H1 (cell line): ENCODE data around the gene GRID1. TPM values are rescaled to one million over a fixed set of nuclear protein-coding genes. Genes with fewer than 3 reads are reported as not detected.

Experiments
- CTCF ChIA-PET: fragments of 300-600 bp; sonication (Branson Sonifier 250); formaldehyde crosslinking; loops from one replicate; lab custom pipeline; 2021; ENCODE audit not compliant: partially characterized antibody; lab: Charles Lee
- POLR2A ChIA-PET: fragments of 300-600 bp; sonication (Branson Sonifier 250); formaldehyde crosslinking; loops from one replicate; lab custom pipeline; 2021; ENCODE audit warnings: inconsistent platforms; ENCODE audit not compliant: partially characterized antibody; lab: Charles Lee
- DNase-seq, 2 experiments: peaks; one replicate each; pipeline versions ENCODE4 v3.0.0 to v3.0.0-alpha.2; 2010 to 2022; ENCODE audit warnings: low spot score in 2 of 2, low read depth in 1 of 2, mixed read lengths in 1 of 2
- FAIRE-seq: peaks from 2 replicates; lab custom pipeline; 2011; peaks lifted over from hg19 to GRCh38; lab: Jason Lieb, UNC
- H2AFZ ChIP-seq: 2 replicates; pipeline ENCODE4 v1.8.1; 2012; ENCODE audit warnings: low read length, inconsistent platforms
- H2AK5ac ChIP-seq: 2 replicates; pipeline ENCODE4 v1.6.1; 2013; ENCODE audit warnings: low read depth, low read length
- H2BK120ac ChIP-seq: replicated peaks from 2 replicates; pipeline ENCODE3; 2013; ENCODE audit warnings: low read depth, low read length, inconsistent platforms
- H2BK12ac ChIP-seq: 2 replicates; pipeline ENCODE4 v1.6.1; 2013; ENCODE audit warnings: low read depth, low read length
- H2BK15ac ChIP-seq: 2 replicates; pipeline ENCODE4 v1.6.1; 2013; ENCODE audit warnings: low read length
- H2BK20ac ChIP-seq: 2 replicates; pipeline ENCODE4 v1.6.1; 2013; ENCODE audit warnings: low read length
- H2BK5ac ChIP-seq: 2 replicates; pipeline ENCODE4 v1.6.1; 2013; ENCODE audit warnings: low read depth, low read length
- H3K14ac ChIP-seq: 2 replicates; pipeline ENCODE4 v1.6.1; 2013; ENCODE audit warnings: inconsistent platforms; ENCODE audit not compliant: insufficient read length
- H3K18ac ChIP-seq: 2 replicates; pipeline ENCODE4 v1.6.1; 2013; ENCODE audit warnings: low read length; ENCODE audit errors: extremely low read depth
- H3K23ac ChIP-seq: 2 replicates; pipeline ENCODE4 v1.6.1; 2013; ENCODE audit warnings: inconsistent platforms; ENCODE audit not compliant: insufficient read length
- H3K23me2 ChIP-seq: 2 replicates; pipeline ENCODE4 v1.6.1; 2013; ENCODE audit warnings: low read depth, low read length
- H3K27ac ChIP-seq: 2 replicates; pipeline ENCODE4 v1.6.1; 2011; ENCODE audit warnings: low read depth, low read length, inconsistent platforms
- H3K27me3 ChIP-seq, 4 experiments: replicated peaks in 1 of 4; 1 replicate in 1 of 4; 2 replicates in 3 of 4; pipeline versions ENCODE4 v1.6.1 to v1.8.1; 2011 to 2013; ENCODE audit warnings: low read length in 3 of 4, mild to moderate bottlenecking in 3 of 4, inconsistent platforms in 2 of 4, mixed read lengths in 2 of 4, moderate library complexity in 1 of 4; ENCODE audit not compliant: control insufficient read depth in 3 of 4, insufficient read depth in 3 of 4; ENCODE audit errors: extremely low read depth in 1 of 4
- H3K36me3 ChIP-seq, 4 experiments: 2 replicates each; pipeline versions ENCODE4 v1.6.1 to v1.8.1; 2011 to 2013; ENCODE audit warnings: mild to moderate bottlenecking in 4 of 4, low read length in 3 of 4, moderate library complexity in 2 of 4, control low read depth in 1 of 4, inconsistent platforms in 1 of 4; ENCODE audit not compliant: insufficient read depth in 4 of 4, control insufficient read depth in 2 of 4
- H3K4ac ChIP-seq: replicated peaks from 2 replicates; pipeline ENCODE3; 2013; ENCODE audit warnings: low read length, low read depth, mixed read lengths, inconsistent platforms; ENCODE audit not compliant: insufficient read length
- H3K4me1 ChIP-seq, 4 experiments: replicated peaks in 1 of 4; 1 replicate in 1 of 4; 2 replicates in 3 of 4; pipeline versions ENCODE4 v1.6.1 to v1.8.1; 2011 to 2013; ENCODE audit warnings: low read length in 3 of 4, inconsistent platforms in 2 of 4, mixed read lengths in 1 of 4; ENCODE audit not compliant: insufficient read depth in 4 of 4, control insufficient read depth in 3 of 4
- H3K4me2 ChIP-seq, 2 experiments: 2 replicates each; pipeline versions ENCODE4 v1.6.1 to v1.8.1; 2011 to 2013; ENCODE audit warnings: low read depth in 2 of 2, low read length in 2 of 2, control low read depth in 1 of 2, inconsistent platforms in 1 of 2, mild to moderate bottlenecking in 1 of 2; ENCODE audit not compliant: insufficient read depth in 1 of 2
- H3K4me3 ChIP-seq, 4 experiments: fragments of 200-600, 300-600 bp in 1 of 4; sonication (generic), shearing (Covaris generic), sonication (Bioruptor Twin) in 1 of 4; 2 replicates each; pipeline versions ENCODE4 v1.5.1 to v1.8.1; 2011 to 2016; ENCODE audit warnings: low read length in 4 of 4, low read depth in 3 of 4, control low read depth in 2 of 4, inconsistent platforms in 2 of 4, mild to moderate bottlenecking in 2 of 4, mixed read lengths in 1 of 4, moderate library complexity in 1 of 4; ENCODE audit not compliant: insufficient read depth in 2 of 4; ENCODE audit errors: extremely low read depth in 1 of 4
- H3K56ac ChIP-seq: replicated peaks from 2 replicates; pipeline ENCODE3; 2013; ENCODE audit warnings: low read depth, mild to moderate bottlenecking, mixed read lengths, low read length, inconsistent platforms; ENCODE audit not compliant: insufficient read length
- H3K79me1 ChIP-seq: 2 replicates; pipeline ENCODE4 v1.6.1; 2013; ENCODE audit warnings: low read depth, low read length, control low read depth
- H3K79me2 ChIP-seq, 2 experiments: 2 replicates each; pipeline versions ENCODE4 v1.6.1 to v1.8.1; 2012 to 2013; ENCODE audit warnings: low read length in 2 of 2, mild to moderate bottlenecking in 2 of 2, inconsistent platforms in 1 of 2; ENCODE audit not compliant: insufficient read depth in 2 of 2, control insufficient read depth in 1 of 2
- H3K9ac ChIP-seq, 4 experiments: replicated peaks in 1 of 4; 1 replicate in 1 of 4; 2 replicates in 3 of 4; pipeline versions ENCODE4 v1.6.1 to v1.8.1; 2011 to 2013; ENCODE audit warnings: low read depth in 3 of 4, low read length in 3 of 4, control low read depth in 2 of 4, mild to moderate bottlenecking in 2 of 4, moderate library complexity in 2 of 4, inconsistent platforms in 1 of 4; ENCODE audit errors: extremely low read depth in 1 of 4
- H3K9me3 ChIP-seq, 2 experiments: 2 replicates each; pipeline versions ENCODE4 v1.6.1 to v1.8.1; 2012 to 2013; ENCODE audit warnings: mild to moderate bottlenecking in 2 of 2, moderate library complexity in 2 of 2, control low read depth in 1 of 2, inconsistent platforms in 1 of 2, low read depth in 1 of 2, low read length in 1 of 2, mixed read lengths in 1 of 2; ENCODE audit not compliant: insufficient read depth in 2 of 2
- H4K20me1 ChIP-seq, 2 experiments: replicated peaks in 1 of 2; 2 replicates each; pipeline versions ENCODE3 to v1.8.1; 2011 to 2013; ENCODE audit warnings: inconsistent platforms in 2 of 2, low read length in 2 of 2, mild to moderate bottlenecking in 1 of 2; ENCODE audit not compliant: insufficient read depth in 2 of 2, control insufficient read depth in 1 of 2
- H4K5ac ChIP-seq: 2 replicates; pipeline ENCODE4 v1.6.1; 2013; ENCODE audit warnings: low read length, low read depth, mixed read lengths, inconsistent platforms; ENCODE audit not compliant: insufficient read length
- H4K8ac ChIP-seq: 2 replicates; pipeline ENCODE4 v1.8.0; 2013; ENCODE audit warnings: mild to moderate bottlenecking, moderate library complexity, low read length, inconsistent platforms; ENCODE audit not compliant: insufficient read depth; ENCODE audit errors: extremely low read depth
- H4K91ac ChIP-seq: replicated peaks from 2 replicates; pipeline ENCODE3; 2013; ENCODE audit warnings: low read length, mixed read lengths, inconsistent platforms; ENCODE audit not compliant: insufficient read length
- ATF3 ChIP-seq: IDR thresholded peaks from 2 replicates; pipeline ENCODE4 v1.6.1; 2011; ENCODE audit warnings: low read depth, mild to moderate bottlenecking, low read length; ENCODE audit not compliant: insufficient read depth
- BACH1 ChIP-seq: IDR thresholded peaks from 2 replicates; pipeline ENCODE4 v1.6.1; 2012; ENCODE audit warnings: low read length, improper control_type of control experiment
- BCL11A ChIP-seq, 2 experiments: IDR thresholded peaks; one replicate each; pipeline ENCODE4 v1.6.1; 2011; ENCODE audit warnings: low read depth in 2 of 2, low read length in 2 of 2, mild to moderate bottlenecking in 2 of 2
- CBX8 ChIP-seq: fragments of 300-800, 300-1000 bp; sonication (generic); IDR thresholded peaks from 2 replicates; pipeline ENCODE4 v1.7.1; 2016; ENCODE audit warnings: low read depth, low read length, borderline replicate concordance
- E2F6 ChIP-seq: IDR thresholded peaks from 2 replicates; pipeline ENCODE4 v1.6.1; 2012; ENCODE audit warnings: inconsistent platforms
- POU5F1 ChIP-seq: IDR thresholded peaks from 2 replicates; pipeline ENCODE4 v1.6.1; 2011; ENCODE audit warnings: low read depth, mild to moderate bottlenecking, low read length, moderate library complexity
- RBBP5 ChIP-seq: IDR thresholded peaks from 2 replicates; pipeline ENCODE4 v1.7.1; 2012; ENCODE audit warnings: low read depth, mild to moderate bottlenecking, inconsistent platforms, low read length, moderate library complexity, borderline replicate concordance
- RNF2 ChIP-seq: fragments of 200-900, 300-1000 bp; sonication (generic); IDR thresholded peaks from 2 replicates; pipeline ENCODE4 v1.7.1; 2016; ENCODE audit warnings: borderline replicate concordance, low read depth, mild to moderate bottlenecking, antibody characterized with exemption, low read length; ENCODE audit not compliant: poor library complexity, severe bottlenecking; ENCODE audit errors: missing control alignments
- SIN3A ChIP-seq, 2 experiments: IDR thresholded peaks in 1 of 2; conservative IDR thresholded peaks in 1 of 2; 2 replicates each; pipeline ENCODE4 v1.6.1; 2011 to 2012; ENCODE audit warnings: low read length in 2 of 2, improper control_type of control experiment in 1 of 2, low read depth in 1 of 2, mild to moderate bottlenecking in 1 of 2
- SP2 ChIP-seq: IDR thresholded peaks from 2 replicates; pipeline ENCODE4 v1.6.1; 2012; ENCODE audit warnings: mild to moderate bottlenecking, low read length, inconsistent platforms
- SUZ12 ChIP-seq: fragments of 200-600 bp; sonication (generic); IDR thresholded peaks from 2 replicates; pipeline ENCODE4 v1.6.1; 2012; ENCODE audit warnings: mild to moderate bottlenecking, inconsistent platforms, low read length, moderate library complexity, mixed read lengths
- YY1 ChIP-seq: IDR thresholded peaks from 2 replicates; pipeline ENCODE4 v1.6.1; 2011; ENCODE audit warnings: low read depth, mild to moderate bottlenecking, low read length
- WGBS, 2 experiments: shearing (Covaris generic) in 1 of 2; methylation state at CpG; one replicate each; pipeline versions ENCODE4 v1.1.6 to v1.1.7; 2013 to 2015; ENCODE audit warnings: low lambda C conversion rate in 2 of 2, mixed read lengths in 2 of 2, inconsistent platforms in 1 of 2, low coverage in 1 of 2, missing lambda C conversion rate in 1 of 2; ENCODE audit not compliant: insufficient replicate concordance in 2 of 2, insufficient coverage in 1 of 2, insufficient read length in 1 of 2; ENCODE audit errors: extremely low coverage in 1 of 2, missing lambda C conversion rate in 1 of 2; 5-methylcytosine and 5-hydroxymethylcytosine counted together
- polyA plus RNA-seq, 7 experiments: library from polyadenylated mRNA; depleted of rRNA in 3 of 7; stranded (reverse) in 5 of 7; unstranded in 2 of 7; fragments of >200 nt in 5 of 7; fragments of 200-250 nt in 2 of 7; gene quantifications; 1 replicate in 5 of 7; 2 replicates in 1 of 7; 4 replicates in 1 of 7; pipeline versions ENCODE4 v1.2.1 to v1.2.3, GENCODE V29; 2011 to 2013; ENCODE audit warnings: missing spikeins in 2 of 7, mixed read lengths in 2 of 7
- total RNA-seq: library from RNA; stranded (reverse); fragmentation: NEBNext Ultra II Directional; extraction: Animal tissue kit (Norgen Biotek cat#: 25700); gene quantifications from 2 replicates; pipeline ENCODE4 v1.2.1, GENCODE V29; 2021

The GRID1 gene
- total and polyA plus RNA-seq, 2 of the 8 experiments (the other 6 are each of a cell fraction or from before 2014, with no cell fraction given), result 0.22 to 0.30 TPM

GRCh38 chr10:86223256-86223655 lies 143.3 kb downstream of the GRID1 start:
- H3K4me2 ChIP-seq, result no peak overlapping the region
- no peak overlapping the region for H2BK120ac ChIP-seq
- H2BK20ac ChIP-seq, result no peak overlapping the region
- peaks cover 4% of the 10 kb centered on the region; the same call in 1 of the 2 replicates for H3K23me2 ChIP-seq
- H3K14ac ChIP-seq, result no peak overlapping the region
- no peak overlapping the region for H3K23ac ChIP-seq
- no peaks in the 10 kb centered on the region for H3K9me3 ChIP-seq
- H2AFZ ChIP-seq, result no peak overlapping the region
- no peak overlapping the region for H4K8ac ChIP-seq
- peak overlapping the region; percentile 40 for H2BK5ac ChIP-seq
- no peak overlapping the region for H3K56ac ChIP-seq
- no peaks in the 10 kb centered on the region for H3K27me3 ChIP-seq
- CTCF ChIA-PET, result interaction anchor here (1.3 to 2.7 kb wide), 5 partner anchors 31 to 1398 kb away, joined by 3 to 7 read pairs (median 4); no protein-coding TSS in a partner anchor
- peak overlapping the region; percentile 39; the same call in 1 of the 2 replicates for H2BK12ac ChIP-seq
- H3K79me1 ChIP-seq, result no peaks in the 10 kb centered on the region
- no peaks in the 10 kb centered on the region for H4K20me1 ChIP-seq
- POLR2A ChIA-PET, result interaction anchor here (1.1 kb wide), 1 partner anchor 11 kb away, joined by 3 read pairs; no protein-coding TSS in a partner anchor
- no peak overlapping the region for H2BK15ac ChIP-seq
- H3K4me1 ChIP-seq, result peaks cover 0 to 3% (median 0%) of the 10 kb centered on the region in 4 experiments; a peak in 1 of 7 replicates
- H3K9ac ChIP-seq, result no peak overlapping the region
- H3K4me3 ChIP-seq, result no peak overlapping the region
- no peak overlapping the region; the same call in 1 of the 2 replicates for H3K27ac ChIP-seq
- DNase-seq, result no peak
- H3K36me3 ChIP-seq, result no peaks in the 10 kb centered on the region
- H2AK5ac ChIP-seq, result peak overlapping the region; percentile 75; the same call in 1 of the 2 replicates
- FAIRE-seq, result no peak
- H3K79me2 ChIP-seq, result no peaks in the 10 kb centered on the region
- H4K5ac ChIP-seq, result no peak overlapping the region
- no peak overlapping the region for H3K18ac ChIP-seq
- 72% methylated on average over 3 of the region's 3 CpGs; no CpG with 5 or more reads in 1 of the 2 experiments for WGBS, 2 experiments
- no peak overlapping the region for H3K4ac ChIP-seq
- H4K91ac ChIP-seq, result peak overlapping the region; percentile 81
- TF ChIP-seq SIN3A (conservative IDR thresholded peaks at IDR 0.05 in 1 of 2, IDR thresholded peaks at IDR 0.05 in 1 of 2; ENCODE audit: low read depth in 1 of 2, low read length in 2 of 2) (no peak), RBBP5 (no peak), BACH1 (no peak), RNF2 (no peak), POU5F1 (no peak), ATF3 (no peak), SUZ12 (no peak), CBX8 (no peak), BCL11A (IDR thresholded peaks at IDR 0.05; ENCODE audit: low read depth in 2 of 2, low read length in 2 of 2) (no peak), YY1 (no peak), SP2 (no peak), E2F6 (no peak)
